PC-3 (cell line): ENCODE measurements around the gene UBXN1. TPM values are rescaled to one million over a fixed set of nuclear protein-coding genes. Genes with fewer than 3 reads are reported as not detected.

Experiments
- ATAC-seq: fragments of 200-7000 bp; cut with Tn5 transposase; 2 replicates; pipeline ENCODE4 v1.9.1; 2020; ENCODE audit warnings: mild to moderate bottlenecking, moderate library complexity
- BruUV-seq: library from RNA; stranded (reverse); fragments of 400-500 nt; replicated peaks from 2 replicates; lab custom pipeline; 2021; lab: Mats Ljungman, UMichigan
- CTCF ChIA-PET: fragments of 300-600 bp; sonication (Branson Sonifier 250); formaldehyde crosslinking; loops from one replicate; lab custom pipeline; 2022; ENCODE audit warnings: antibody characterized with exemption; lab: Charles Lee
- POLR2A ChIA-PET: fragments of 300-600 bp; sonication (Branson Sonifier 250); formaldehyde crosslinking; loops from one replicate; lab custom pipeline; 2022; ENCODE audit warnings: antibody characterized with exemption; ENCODE audit not compliant: unreplicated experiment; lab: Charles Lee
- DNase-seq: peaks from one replicate; pipeline ENCODE4 v3.0.0-alpha.2; 2015
- H2AFZ ChIP-seq: fragments of 300-600 bp; sonication (generic); 2 replicates; pipeline ENCODE4 v1.6.0; 2016; ENCODE audit warnings: antibody characterized with exemption, low read length
- H3F3A ChIP-seq: fragments of 300-600 bp; sonication (generic); one replicate; pipeline ENCODE4 v1.6.0; 2017; ENCODE audit warnings: antibody characterized with exemption, low read length, control low read depth, mild to moderate bottlenecking; ENCODE audit not compliant: unreplicated experiment
- H3K27ac ChIP-seq: fragments of 300-600 bp; sonication (generic); 2 replicates; pipeline ENCODE4 v1.5.1; 2016; ENCODE audit warnings: mild to moderate bottlenecking, low read length
- H3K27me3 ChIP-seq: fragments of 300-600 bp; sonication (generic); 2 replicates; pipeline ENCODE4 v1.6.1; 2016; ENCODE audit warnings: low read length, mixed read lengths
- H3K36me3 ChIP-seq: fragments of 300-600 bp; sonication (generic); 2 replicates; pipeline ENCODE4 v1.6.1; 2016; ENCODE audit warnings: low read depth, mixed run types, low read length, mixed read lengths
- H3K4me1 ChIP-seq: fragments of 300-600 bp; sonication (generic); 2 replicates; pipeline ENCODE4 v1.5.1; 2016; ENCODE audit warnings: low read length; ENCODE audit not compliant: insufficient read depth
- H3K4me2 ChIP-seq: fragments of 300-600 bp; sonication (generic); 2 replicates; pipeline ENCODE4 v1.6.0; 2016; ENCODE audit warnings: low read length
- H3K4me3 ChIP-seq: fragments of 300-600 bp; sonication (generic); 2 replicates; pipeline ENCODE4 v1.5.1; 2016; ENCODE audit warnings: mild to moderate bottlenecking, low read length, mixed read lengths
- H3K79me2 ChIP-seq: fragments of 300-600 bp; sonication (generic); 2 replicates; pipeline ENCODE4 v1.6.1; 2017; ENCODE audit warnings: low read length, mixed read lengths
- H3K9ac ChIP-seq: fragments of 300-600 bp; sonication (generic); 2 replicates; pipeline ENCODE4 v1.6.0; 2016; ENCODE audit warnings: mild to moderate bottlenecking, low read length
- H3K9me2 ChIP-seq: fragments of 300-600 bp; sonication (generic); replicated peaks from 2 replicates; pipeline ENCODE4 v1.6.1; 2016; ENCODE audit warnings: mixed run types, low read length, mixed read lengths
- H3K9me3 ChIP-seq: fragments of 300-600 bp; sonication (generic); 2 replicates; pipeline ENCODE4 v1.6.1; 2016; ENCODE audit warnings: low read length, mixed read lengths
- H4K20me1 ChIP-seq: fragments of 300-600 bp; sonication (generic); 2 replicates; pipeline ENCODE4 v1.6.1; 2016; ENCODE audit warnings: low read length, mixed read lengths
- CTCF ChIP-seq: fragments of 300-600 bp; sonication (generic); conservative IDR thresholded peaks from 2 replicates; pipeline ENCODE4 v1.5.1; 2017; ENCODE audit warnings: antibody characterized with exemption, low read depth, mild to moderate bottlenecking, low read length
- EZH2 ChIP-seq: fragments of 300-600 bp; sonication (generic); IDR thresholded peaks from one replicate; pipeline ENCODE4 v1.6.1; 2017; ENCODE audit warnings: antibody characterized with exemption, mild to moderate bottlenecking, low read length; ENCODE audit not compliant: unreplicated experiment
- EZH2phosphoT487 ChIP-seq: fragments of 300-600 bp; sonication (generic); IDR thresholded peaks from 2 replicates; pipeline ENCODE4 v1.6.1; 2018; ENCODE audit warnings: mild to moderate bottlenecking, antibody characterized with exemption, low read length, borderline replicate concordance
- intact Hi-C: fragments of 100-400 bp; cut with micrococcal nuclease; formaldehyde crosslinking; loops from 2 replicates; pipeline ENCODE4 v1.9.0; 2023
- total RNA-seq: library from RNA; depleted of rRNA; stranded (reverse); fragments of >200 nt; gene quantifications from 2 replicates; pipeline ENCODE4 v1.2.3, GENCODE V29; 2014

UBXN1 gene
- total RNA-seq, 1 experiment from 2014 or later: 190 TPM

DNA sequence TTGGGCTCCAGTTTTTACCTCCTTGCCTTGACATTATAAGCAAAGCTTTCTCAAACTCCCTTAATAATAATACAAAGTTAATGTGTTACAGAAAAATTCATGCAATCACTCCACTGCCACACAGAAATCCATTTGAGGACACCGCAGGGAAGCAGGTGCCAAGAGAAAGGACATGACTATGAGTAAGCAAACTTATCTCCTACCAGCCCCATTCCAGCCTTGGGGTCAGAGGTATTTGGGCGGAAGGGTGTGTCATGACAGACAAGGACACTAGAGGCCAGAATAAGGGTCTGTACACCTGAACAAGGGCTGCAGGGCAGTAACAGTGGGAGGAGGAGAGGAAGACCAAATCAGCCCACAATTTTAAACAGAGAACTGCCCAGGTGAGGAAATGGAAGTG, 34.5 kb upstream of the UBXN1 start:
- no peaks in the 10 kb centered on the region for H3K27me3 ChIP-seq
- H3K4me2 ChIP-seq: no peak overlapping the region
- H3K79me2 ChIP-seq: peaks cover 22% of the 10 kb centered on the region
- ChIA-PET POLR2A (no interaction called here), CTCF (no interaction called here)
- no peak overlapping the region for H3K4me3 ChIP-seq
- H3K9me3 ChIP-seq: no peaks in the 10 kb centered on the region
- no peak overlapping the region for H3K9ac ChIP-seq
- no peaks in the 10 kb centered on the region for H4K20me1 ChIP-seq
- no peaks in the 10 kb centered on the region for H3K9me2 ChIP-seq
- BruUV-seq: no TSS peak
- DNase-seq: no peak
- intact Hi-C loops: no loop called here
- no peak overlapping the region for H2AFZ ChIP-seq
- no peaks in the 10 kb centered on the region for H3F3A ChIP-seq
- H3K27ac ChIP-seq: no peak overlapping the region
- no peak for TF ChIP-seq CTCF
- TF ChIP-seq EZH2: no peak
- TF ChIP-seq EZH2phosphoT487: no peak
- no peaks in the 10 kb centered on the region for H3K4me1 ChIP-seq
- ATAC-seq: no peak
- H3K36me3 ChIP-seq: peaks cover 81% of the 10 kb centered on the region

DNA sequence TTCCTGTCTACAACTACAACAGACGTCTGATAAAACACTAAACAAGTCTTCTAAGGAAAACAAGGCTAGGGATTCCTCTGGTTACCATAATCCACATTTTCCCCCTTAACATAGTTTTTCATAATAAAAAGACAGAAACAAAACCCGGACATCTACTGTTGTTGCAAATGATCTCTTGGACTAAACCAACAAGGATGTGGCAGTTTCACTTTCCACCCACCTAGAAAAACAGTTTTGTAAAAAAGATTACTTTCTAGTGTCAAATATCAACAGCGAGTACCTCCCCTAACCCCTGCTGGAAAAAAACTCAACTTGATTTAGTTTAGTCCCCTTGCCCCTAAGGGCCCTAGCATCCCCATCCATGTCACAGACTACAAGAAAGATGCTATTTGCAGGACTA, 34.0 kb upstream of the UBXN1 start:
- POLR2A ChIA-PET: no interaction called here
- no peak overlapping the region for H3K4me2 ChIP-seq

More for the DNA sequence above, 34.0 kb upstream of the UBXN1 start:
- TF ChIP-seq EZH2phosphoT487: no peak
- no peak for TF ChIP-seq EZH2
- no peak for TF ChIP-seq CTCF
- Histone ChIP-seq H3K9ac (no peak overlapping the region), H3K4me1 (no peaks in the 10 kb centered on the region), H3F3A (no peaks in the 10 kb centered on the region), H3K36me3 (peaks cover 77% of the 10 kb centered on the region), H3K79me2 (peaks cover 21% of the 10 kb centered on the region), H2AFZ (no peak overlapping the region), H3K9me3 (no peaks in the 10 kb centered on the region), H3K27me3 (no peaks in the 10 kb centered on the region), H3K27ac (no peak overlapping the region), H3K9me2 (no peaks in the 10 kb centered on the region), H3K4me3 (no peak overlapping the region), H4K20me1 (no peaks in the 10 kb centered on the region)
- CTCF ChIA-PET: no interaction called here
- no TSS peak for BruUV-seq
- ATAC-seq (no peak), DNase-seq (no peak)
- intact Hi-C loops: no loop called here
